ENCODE measurements around the gene SSX2IP.
"Not testable (repeated sequence)": the region's sequence is repeated elsewhere in the genome, so short reads cannot be mapped to it uniquely, and the experiment has no call there.

Gene SSX2IP

GRCh38 chr1:84613887-84614286, 76.4 kb downstream of the SSX2IP start:
- no peak for DNase-seq

GRCh38 chr1:84613026-84613425, 77.2 kb downstream of the SSX2IP start:
- no peak for DNase-seq

GRCh38 chr1:84611796-84612195, 78.5 kb downstream of the SSX2IP start:
- DNase-seq: no peak

GRCh38 chr1:84611091-84611490, 79.2 kb downstream of the SSX2IP start:
- DNase-seq: no peak

GRCh38 chr1:84606977-84607376, 83.3 kb downstream of the SSX2IP start:
- no peak for DNase-seq

GRCh38 chr1:84605157-84605556, 85.1 kb downstream of the SSX2IP start:
- no peak for DNase-seq

GRCh38 chr1:84603941-84604830, 86.1 kb downstream of the SSX2IP start:
- no peak for DNase-seq

- DNase-seq: no peak
Measured at GRCh38 chr1:84603223-84603622, 87.0 kb downstream of the SSX2IP start.

- no peak for DNase-seq
Measured at GRCh38 chr1:84600796-84601195, 89.5 kb downstream of the SSX2IP start.

GRCh38 chr1:84598846-84599741, 91.2 kb downstream of the SSX2IP start:
- no peak for DNase-seq

- no peak for DNase-seq
Measured at GRCh38 chr1:84598418-84598817, 91.8 kb downstream of the SSX2IP start.

- no peak for DNase-seq
Measured at GRCh38 chr1:84597011-84597410, 93.2 kb downstream of the SSX2IP start.

GRCh38 chr1:84594959-84595358, 95.3 kb downstream of the SSX2IP start:
- not testable (repeated sequence) for DNase-seq

All from CD4-positive, alpha-beta T cell treated with Interleukin-17A for 1 hour (primary cell).